Measurements from ENCODE around the gene TENM3. TPM values are rescaled to one million over a fixed set of nuclear protein-coding genes. Genes with fewer than 3 reads are reported as not detected.

TENM3 gene
- total RNA-seq, 2 experiments from 2014 or later: not detected

DNA sequence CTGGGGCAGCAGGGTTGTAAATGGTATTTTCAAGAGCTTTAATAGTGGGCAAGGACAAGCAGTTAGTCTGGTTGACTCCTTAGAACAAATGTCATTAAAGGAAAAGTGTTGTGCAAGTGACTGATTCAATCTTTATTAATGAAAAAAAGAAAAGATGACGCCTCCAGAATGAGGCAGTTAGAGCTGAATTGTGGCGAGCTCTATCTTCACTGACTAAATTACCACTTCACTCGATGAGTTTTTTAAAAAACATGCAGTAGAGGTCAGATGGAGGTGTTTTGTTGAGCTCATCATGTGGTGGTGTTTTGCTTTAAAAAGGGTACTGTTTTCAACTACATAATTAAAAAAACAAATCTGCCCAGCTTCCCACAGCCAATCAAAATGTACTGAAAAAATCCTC lies 28.1 kb upstream of the TENM3 start:
- intact Hi-C loops (cut with micrococcal nuclease): no loop called here
- H3K36me3 Mint-ChIP-seq: no peaks in the 10 kb centered on the region
- H3K27me3 Mint-ChIP-seq: no peaks in the 10 kb centered on the region
- H3K4me1 Mint-ChIP-seq (ENCODE audit: low read depth): no peaks in the 10 kb centered on the region
- CTCF ChIA-PET: interaction anchor here (0.7 kb wide), 1 partner anchor 12 kb away, joined by 3 read pairs; no protein-coding TSS in a partner anchor
- no peaks in the 10 kb centered on the region for H3K9me3 Mint-ChIP-seq
- H3K4me3 Mint-ChIP-seq: no peak overlapping the region
- POLR2A ChIA-PET: no interaction called here
- no peak overlapping the region for H3K27ac Mint-ChIP-seq
- DNase-seq: no peak

- Mint-ChIP-seq H3K27me3 (no peaks in the 10 kb centered on the region), H3K36me3 (no peaks in the 10 kb centered on the region), H3K4me1 (ENCODE audit: low read depth) (no peaks in the 10 kb centered on the region), H3K4me3 (no peak overlapping the region), H3K9me3 (no peaks in the 10 kb centered on the region), H3K27ac (no peak overlapping the region)
- no peak for DNase-seq
- POLR2A ChIA-PET: no interaction called here
- intact Hi-C loops (cut with micrococcal nuclease): no loop called here
- CTCF ChIA-PET: no interaction called here
These were observed 27.2 kb upstream of the TENM3 start for GRCh38 chr4:182216005-182216404.

GRCh38 chr4:182219411-182220056 lies 23.7 kb upstream of the TENM3 start:
- DNase-seq: no peak
- CTCF ChIA-PET: no interaction called here
- Mint-ChIP-seq H3K36me3 (no peaks in the 10 kb centered on the region), H3K27me3 (no peaks in the 10 kb centered on the region), H3K4me1 (ENCODE audit: low read depth) (no peaks in the 10 kb centered on the region), H3K27ac (no peak overlapping the region), H3K9me3 (no peaks in the 10 kb centered on the region), H3K4me3 (no peak overlapping the region)
- intact Hi-C loops (cut with micrococcal nuclease): no loop called here
- POLR2A ChIA-PET: no interaction called here

- H3K27ac Mint-ChIP-seq: no peak overlapping the region
- H3K27me3 Mint-ChIP-seq: no peaks in the 10 kb centered on the region
- no peaks in the 10 kb centered on the region for H3K9me3 Mint-ChIP-seq
- no peaks in the 10 kb centered on the region for H3K4me1 Mint-ChIP-seq (ENCODE audit: low read depth)
- CTCF ChIA-PET: no interaction called here
- no peak for DNase-seq
- POLR2A ChIA-PET: no interaction called here
- intact Hi-C loops (cut with micrococcal nuclease): no loop called here
- H3K4me3 Mint-ChIP-seq: no peak overlapping the region
- no peaks in the 10 kb centered on the region for H3K36me3 Mint-ChIP-seq
These were observed 21.2 kb upstream of the TENM3 start for GRCh38 chr4:182221987-182222386.

- POLR2A ChIA-PET: no interaction called here
- H3K4me3 Mint-ChIP-seq: no peak overlapping the region
- H3K27ac Mint-ChIP-seq: no peak overlapping the region
- H3K4me1 Mint-ChIP-seq (ENCODE audit: low read depth): no peaks in the 10 kb centered on the region
- no peaks in the 10 kb centered on the region for H3K9me3 Mint-ChIP-seq
- no peak for DNase-seq
- intact Hi-C loops (cut with micrococcal nuclease): no loop called here
- CTCF ChIA-PET: no interaction called here
- H3K27me3 Mint-ChIP-seq: no peaks in the 10 kb centered on the region
- H3K36me3 Mint-ChIP-seq: no peaks in the 10 kb centered on the region
These were observed 20.4 kb upstream of the TENM3 start for GRCh38 chr4:182222766-182223165.

DNA sequence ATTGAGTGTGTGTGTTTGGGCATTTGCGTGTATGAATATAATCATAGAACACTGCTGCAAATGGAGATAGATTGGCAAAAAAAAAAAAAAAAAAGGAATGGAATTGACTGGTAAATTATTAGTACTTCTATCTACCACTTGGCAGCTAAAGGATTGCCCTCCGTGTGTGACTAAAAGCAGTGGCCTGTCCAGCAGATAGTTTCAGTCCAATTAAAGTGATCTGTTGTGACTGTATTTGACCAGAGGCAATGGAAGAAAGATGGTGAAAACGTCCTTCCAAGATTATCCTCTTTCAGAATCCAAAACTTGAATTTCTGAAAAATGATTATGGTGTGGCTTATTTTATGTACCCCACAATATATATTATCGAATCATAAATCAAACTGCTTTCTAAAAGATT lies 19.5 kb upstream of the TENM3 start:
- Mint-ChIP-seq H3K4me3 (no peak overlapping the region), H3K27ac (no peak overlapping the region), H3K4me1 (ENCODE audit: low read depth) (no peaks in the 10 kb centered on the region), H3K9me3 (no peaks in the 10 kb centered on the region), H3K36me3 (no peaks in the 10 kb centered on the region), H3K27me3 (no peaks in the 10 kb centered on the region)
- CTCF ChIA-PET: no interaction called here
- POLR2A ChIA-PET: no interaction called here
- intact Hi-C loops (cut with micrococcal nuclease): no loop called here
- no peak for DNase-seq

- no peak overlapping the region for H3K27ac Mint-ChIP-seq
- no peak for DNase-seq
- intact Hi-C loops (cut with micrococcal nuclease): no loop called here
- CTCF ChIA-PET: no interaction called here
- POLR2A ChIA-PET: no interaction called here
- H3K4me1 Mint-ChIP-seq (ENCODE audit: low read depth): no peaks in the 10 kb centered on the region
- H3K27me3 Mint-ChIP-seq: no peaks in the 10 kb centered on the region
- H3K9me3 Mint-ChIP-seq: no peaks in the 10 kb centered on the region
- H3K36me3 Mint-ChIP-seq: no peaks in the 10 kb centered on the region
- H3K4me3 Mint-ChIP-seq: no peak overlapping the region
These were observed 18.9 kb upstream of the TENM3 start for GRCh38 chr4:182224192-182224850.

- intact Hi-C loops (cut with micrococcal nuclease): no loop called here
These were observed 17.8 kb upstream of the TENM3 start for GRCh38 chr4:182225257-182225852.

GRCh38 chr4:182227611-182228010 lies 15.6 kb upstream of the TENM3 start:
- Mint-ChIP-seq H3K4me3 (no peak overlapping the region), H3K36me3 (no peaks in the 10 kb centered on the region), H3K27me3 (no peaks in the 10 kb centered on the region), H3K9me3 (no peaks in the 10 kb centered on the region), H3K4me1 (ENCODE audit: low read depth) (no peaks in the 10 kb centered on the region), H3K27ac (no peak overlapping the region)
- CTCF ChIA-PET: no interaction called here
- DNase-seq: no peak
- intact Hi-C loops (cut with micrococcal nuclease): no loop called here
- POLR2A ChIA-PET: no interaction called here

More at GRCh38 chr4:182225257-182225852, 17.8 kb upstream of the TENM3 start:
- Mint-ChIP-seq H3K27me3 (no peaks in the 10 kb centered on the region), H3K9me3 (no peaks in the 10 kb centered on the region), H3K4me1 (ENCODE audit: low read depth) (no peaks in the 10 kb centered on the region), H3K27ac (no peak overlapping the region), H3K4me3 (no peak overlapping the region), H3K36me3 (no peaks in the 10 kb centered on the region)
- CTCF ChIA-PET: no interaction called here
- POLR2A ChIA-PET: no interaction called here
- DNase-seq: no peak

DNA sequence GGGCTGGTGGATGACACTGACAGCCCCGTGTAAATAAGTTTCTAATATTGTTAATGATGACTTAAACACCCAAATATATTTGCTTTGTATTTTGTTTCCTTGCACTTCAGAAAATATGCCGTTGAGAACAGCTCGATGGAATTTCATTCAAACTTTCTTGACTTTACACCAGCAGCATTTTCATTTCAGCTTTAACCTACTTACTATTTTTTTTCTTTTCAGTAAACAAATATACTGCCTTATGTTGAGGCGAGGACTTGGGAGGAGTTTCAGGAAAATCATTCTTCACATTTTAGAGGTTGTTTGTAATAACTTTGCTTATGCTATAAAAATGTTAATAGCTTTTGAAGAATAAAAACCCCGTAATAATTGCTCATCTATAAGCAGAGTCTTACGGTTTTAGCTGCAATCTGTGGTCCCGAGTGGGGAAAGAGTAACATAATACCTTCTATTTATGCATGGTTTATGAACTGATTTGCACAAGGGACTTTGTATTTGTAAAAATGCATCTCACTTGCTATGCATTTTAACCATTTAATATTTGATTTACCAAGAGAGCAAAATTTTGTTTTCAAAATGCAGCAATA lies 14.1 kb upstream of the TENM3 start:
- ChIA-PET POLR2A (no interaction called here), CTCF (no interaction called here)
- Mint-ChIP-seq H3K9me3 (no peaks in the 10 kb centered on the region), H3K36me3 (no peaks in the 10 kb centered on the region), H3K4me1 (ENCODE audit: low read depth) (no peaks in the 10 kb centered on the region), H3K27ac (no peak overlapping the region), H3K4me3 (no peak overlapping the region), H3K27me3 (no peaks in the 10 kb centered on the region)
- intact Hi-C loops (cut with micrococcal nuclease): no loop called here
- no peak for DNase-seq

GRCh38 chr4:182230256-182230655 lies 12.9 kb upstream of the TENM3 start:
- Mint-ChIP-seq H3K9me3 (no peaks in the 10 kb centered on the region), H3K4me1 (ENCODE audit: low read depth) (no peaks in the 10 kb centered on the region), H3K36me3 (no peaks in the 10 kb centered on the region), H3K27me3 (no peaks in the 10 kb centered on the region), H3K4me3 (no peak overlapping the region), H3K27ac (no peak overlapping the region)
- no peak for DNase-seq
- ChIA-PET CTCF (no interaction called here), POLR2A (no interaction called here)
- intact Hi-C loops (cut with micrococcal nuclease): no loop called here

- Mint-ChIP-seq H3K4me1 (ENCODE audit: low read depth) (no peaks in the 10 kb centered on the region), H3K27me3 (no peaks in the 10 kb centered on the region), H3K36me3 (no peaks in the 10 kb centered on the region), H3K4me3 (no peak overlapping the region), H3K27ac (no peak overlapping the region), H3K9me3 (no peaks in the 10 kb centered on the region)
- no peak for DNase-seq
- POLR2A ChIA-PET: no interaction called here
- CTCF ChIA-PET: no interaction called here
- intact Hi-C loops (cut with micrococcal nuclease): no loop called here
These were observed 12.1 kb upstream of the TENM3 start for GRCh38 chr4:182231080-182231479.

DNA sequence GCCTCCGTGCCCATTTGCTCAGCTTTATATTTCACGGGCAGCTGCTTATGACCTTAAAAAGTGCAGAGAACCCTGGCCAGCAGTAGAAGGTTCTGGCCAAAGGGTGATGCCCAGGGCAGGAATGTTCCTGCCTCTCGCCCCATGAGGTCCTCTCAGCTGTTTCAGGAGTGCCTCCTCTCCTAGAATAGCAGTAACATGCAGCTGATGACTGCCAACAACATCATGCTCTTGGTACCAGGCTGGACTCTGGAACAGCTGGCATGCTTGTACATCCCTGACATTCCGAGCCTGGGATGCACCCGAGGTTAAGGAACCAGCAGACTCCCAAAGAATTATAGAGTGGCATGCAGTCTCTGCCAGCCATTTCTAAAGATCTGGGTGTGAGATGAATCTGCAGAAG lies 11.7 kb upstream of the TENM3 start:
- Mint-ChIP-seq H3K36me3 (no peaks in the 10 kb centered on the region), H3K27ac (no peak overlapping the region), H3K4me3 (no peak overlapping the region), H3K4me1 (ENCODE audit: low read depth) (no peaks in the 10 kb centered on the region), H3K9me3 (no peaks in the 10 kb centered on the region), H3K27me3 (no peaks in the 10 kb centered on the region)
- ChIA-PET POLR2A (no interaction called here), CTCF (no interaction called here)
- DNase-seq: no peak
- intact Hi-C loops (cut with micrococcal nuclease): no loop called here

Measured in activated CD4-positive, alpha-beta memory T cell treated with anti-CD3 and anti-CD28 coated beads for 36 hours (primary cell).